Measurements from ENCODE around the gene CACNA1A. TPM values are rescaled to one million over a fixed set of nuclear protein-coding genes. Genes with fewer than 3 reads are reported as not detected.

Gene CACNA1A
- total RNA-seq, 1 donor from 2014 or later, result 0.25 TPM

DNA sequence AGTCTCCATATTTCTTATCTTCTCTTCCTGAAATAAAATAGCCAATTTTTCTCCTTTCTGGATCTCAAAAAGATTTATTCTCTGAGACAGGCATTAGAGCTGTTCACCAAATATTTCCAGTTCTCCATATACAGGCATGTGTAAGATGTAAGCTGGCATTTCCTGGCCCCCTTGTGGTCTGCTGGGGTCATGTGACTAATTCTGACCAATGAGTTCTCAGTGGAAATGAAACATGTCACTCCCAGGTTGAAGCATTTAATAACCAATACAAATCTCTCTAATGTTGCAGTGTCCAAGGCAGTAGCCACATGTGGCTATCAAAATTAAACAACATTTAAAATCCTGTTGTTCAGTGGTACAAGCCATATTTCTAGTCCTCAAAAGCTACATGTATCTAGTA lies 14.8 kb upstream of the CACNA1A start:
- Mint-ChIP-seq H3K27ac (no peak overlapping the region), H3K9me3 (peaks cover 28% of the 10 kb centered on the region), H3K27me3 (ENCODE audit: low read depth) (no peaks in the 10 kb centered on the region), H3K4me1 (ENCODE audit: low read depth) (no peaks in the 10 kb centered on the region), H3K36me3 (ENCODE audit: low read depth) (no peaks in the 10 kb centered on the region), H3K4me3 (ENCODE audit: low read depth) (no peak overlapping the region)
- DNase-seq (ENCODE audit: low spot score), result no peak
- intact Hi-C loops (cut with micrococcal nuclease), result no loop called here

DNA sequence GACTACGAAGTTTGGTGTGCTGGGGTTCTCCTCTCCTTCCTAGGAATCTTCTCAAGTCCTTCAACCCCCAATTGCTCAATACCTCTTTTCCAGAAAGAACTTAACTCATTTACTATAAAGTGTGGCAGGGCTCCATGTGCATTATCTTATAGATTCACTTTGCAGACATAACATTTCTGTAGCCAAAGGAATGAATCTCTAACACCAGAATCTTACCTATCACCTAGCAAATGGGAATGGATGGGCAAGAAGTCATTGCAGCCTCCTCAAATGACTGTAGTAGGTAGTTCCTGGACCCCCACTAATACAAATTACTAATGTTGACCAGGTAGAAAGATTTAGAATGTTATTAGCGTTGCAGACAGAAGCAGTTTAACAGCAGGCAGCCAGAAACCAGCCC lies 5.7 kb upstream of the CACNA1A start:
- no peak overlapping the region for H3K27ac Mint-ChIP-seq
- peaks cover 27% of the 10 kb centered on the region for H3K27me3 Mint-ChIP-seq (ENCODE audit: low read depth)
- H3K4me1 Mint-ChIP-seq (ENCODE audit: low read depth), result no peaks in the 10 kb centered on the region
- no peaks in the 10 kb centered on the region for H3K36me3 Mint-ChIP-seq (ENCODE audit: low read depth)
- no peak for DNase-seq (ENCODE audit: low spot score)
- H3K9me3 Mint-ChIP-seq, result no peaks in the 10 kb centered on the region
- intact Hi-C loops (cut with micrococcal nuclease), result no loop called here
- no peak overlapping the region for H3K4me3 Mint-ChIP-seq (ENCODE audit: low read depth)

DNA sequence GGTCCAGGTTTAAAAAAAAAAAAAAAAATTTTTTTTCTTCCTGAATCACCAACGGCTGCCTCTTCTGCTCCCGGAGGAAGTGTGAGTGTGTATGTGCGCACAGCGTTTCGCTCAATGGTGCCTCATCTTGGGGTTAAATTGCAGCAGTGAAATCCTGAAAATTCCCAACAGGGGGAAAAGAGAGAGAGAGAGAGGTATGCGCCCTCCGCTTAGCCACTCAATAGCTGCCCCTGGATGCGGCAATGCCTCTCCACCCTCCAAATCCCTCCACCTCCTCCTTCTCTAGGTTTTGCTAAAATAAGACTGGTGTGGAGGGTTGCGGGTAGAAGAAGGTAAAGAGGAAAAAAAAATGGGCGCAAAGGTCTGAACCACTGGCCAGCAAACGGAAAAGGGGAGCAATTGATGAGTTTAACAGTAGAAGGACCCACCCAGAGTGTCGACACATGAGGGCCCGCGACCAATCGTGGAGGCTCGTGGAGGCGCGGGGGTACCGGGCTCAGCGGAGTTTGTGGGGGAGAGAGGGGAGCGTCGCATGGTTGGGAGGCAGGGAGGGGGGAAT lies 853 bp upstream of the CACNA1A start:
- Mint-ChIP-seq H3K27ac (no peak overlapping the region), H3K27me3 (ENCODE audit: low read depth) (peaks cover 43% of the 10 kb centered on the region)

DNA sequence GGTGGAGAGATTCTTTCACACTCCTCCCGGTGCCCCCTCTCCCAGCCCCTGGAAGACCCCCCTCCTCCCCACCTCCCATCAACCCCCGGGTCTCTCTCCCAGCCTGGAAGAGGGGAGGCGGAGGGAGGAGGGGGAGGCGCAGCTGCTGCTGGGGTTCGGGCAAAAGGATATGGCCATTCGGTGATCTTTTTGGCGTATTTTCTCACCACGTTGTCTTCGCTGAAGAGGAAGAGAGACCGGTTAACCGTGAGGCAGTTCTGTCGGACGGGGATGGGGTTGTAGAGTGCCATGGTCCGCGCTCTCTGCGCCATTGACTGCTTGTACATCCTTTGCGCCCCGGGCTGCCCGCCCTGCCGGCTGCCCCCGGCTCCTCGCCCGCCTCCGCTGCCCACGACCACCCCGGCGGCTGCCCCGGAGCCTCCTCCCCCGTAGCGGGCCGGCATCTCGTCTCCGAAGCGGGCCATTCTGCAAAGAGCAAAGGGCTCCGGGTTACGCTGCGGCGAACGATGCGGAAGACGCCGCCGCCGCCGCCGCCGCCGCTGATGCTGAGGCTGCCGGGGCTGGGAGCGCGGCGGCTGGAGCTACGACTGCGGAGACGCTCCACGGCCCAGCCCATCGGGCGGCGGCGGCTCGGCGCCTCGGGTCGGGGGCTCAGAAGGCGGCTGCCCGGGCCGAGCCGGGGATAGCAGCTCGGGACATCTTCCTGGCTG lies 363 bp downstream of the CACNA1A start:
- Mint-ChIP-seq H3K36me3 (ENCODE audit: low read depth) (no peaks in the 10 kb centered on the region), H3K4me3 (ENCODE audit: low read depth) (no peak overlapping the region), H3K4me1 (ENCODE audit: low read depth) (no peaks in the 10 kb centered on the region), H3K27me3 (ENCODE audit: low read depth) (peaks cover 43% of the 10 kb centered on the region), H3K27ac (no peak overlapping the region), H3K9me3 (no peaks in the 10 kb centered on the region)
- intact Hi-C loops (cut with micrococcal nuclease), result no loop called here
- no peak for DNase-seq (ENCODE audit: low spot score)

More for the DNA sequence above, 853 bp upstream of the CACNA1A start:
- DNase-seq (ENCODE audit: low spot score), result no peak
- Mint-ChIP-seq H3K36me3 (ENCODE audit: low read depth) (no peaks in the 10 kb centered on the region), H3K4me3 (ENCODE audit: low read depth) (no peak overlapping the region), H3K4me1 (ENCODE audit: low read depth) (no peaks in the 10 kb centered on the region), H3K9me3 (no peaks in the 10 kb centered on the region)
- intact Hi-C loops (cut with micrococcal nuclease), result no loop called here

DNA sequence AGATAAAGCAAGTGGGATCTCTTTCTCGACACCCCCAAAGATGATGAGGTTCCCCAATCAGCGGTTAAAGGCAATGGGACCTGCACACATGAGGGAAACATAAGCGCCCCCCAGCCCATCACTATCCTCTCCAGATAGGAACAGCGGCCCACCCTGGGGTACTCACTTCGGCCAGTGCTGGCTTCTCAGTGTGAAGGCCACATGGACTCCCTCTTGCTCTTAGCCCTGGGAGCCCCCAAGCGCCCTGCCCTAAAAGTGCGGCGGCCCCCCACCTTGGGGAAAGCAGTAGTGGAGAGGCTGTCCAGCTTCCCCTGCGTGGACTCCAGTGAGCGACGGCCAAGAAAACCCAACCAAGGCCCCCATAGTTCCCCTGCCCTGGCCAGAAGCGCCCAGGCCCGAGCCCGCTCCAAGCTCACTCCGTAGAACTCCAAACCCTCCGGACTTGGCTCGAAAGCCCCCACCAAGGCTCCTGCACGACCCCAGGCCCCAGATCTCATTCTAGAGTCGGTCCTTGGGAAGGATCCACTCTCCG lies 1.0 kb downstream of the CACNA1A start:
- intact Hi-C loops (cut with micrococcal nuclease), result no loop called here
- Mint-ChIP-seq H3K4me1 (ENCODE audit: low read depth) (no peaks in the 10 kb centered on the region), H3K36me3 (ENCODE audit: low read depth) (no peaks in the 10 kb centered on the region), H3K4me3 (ENCODE audit: low read depth) (no peak overlapping the region), H3K27me3 (ENCODE audit: low read depth) (peaks cover 43% of the 10 kb centered on the region), H3K9me3 (no peaks in the 10 kb centered on the region), H3K27ac (no peak overlapping the region)
- DNase-seq (ENCODE audit: low spot score), result no peak

DNA sequence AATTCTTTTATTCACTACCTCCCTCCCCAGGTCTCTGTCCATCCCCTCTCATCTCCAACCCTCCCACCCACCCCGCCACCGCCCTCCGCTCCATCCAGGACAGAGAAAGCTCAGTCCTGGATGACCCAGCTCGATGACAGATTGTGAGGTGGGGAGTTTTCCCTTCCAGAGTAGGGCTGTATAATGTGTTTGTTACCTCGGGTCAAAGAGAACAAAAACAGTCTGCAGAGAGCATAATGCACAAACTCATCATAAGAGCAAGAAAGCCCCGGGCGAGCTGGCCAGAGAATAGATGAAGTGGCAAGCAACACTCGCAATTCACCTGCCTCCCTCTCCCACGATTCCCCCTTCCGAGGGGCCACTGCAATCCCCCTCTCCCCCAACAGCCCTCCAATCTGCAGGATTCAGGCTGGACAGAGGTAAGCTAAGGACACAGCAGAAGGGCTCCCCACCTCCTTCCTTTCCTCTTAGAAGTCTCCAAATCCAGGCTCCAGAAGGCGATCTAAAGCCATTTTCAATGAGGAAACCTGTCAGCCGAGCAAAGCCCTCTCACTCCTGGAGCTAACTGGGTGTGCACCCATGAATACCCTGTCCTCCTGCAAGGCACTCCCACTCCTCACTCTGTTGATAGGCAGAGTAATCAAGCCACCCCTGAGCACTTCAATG lies 2.6 kb downstream of the CACNA1A start:
- Mint-ChIP-seq H3K4me1 (ENCODE audit: low read depth) (no peaks in the 10 kb centered on the region), H3K9me3 (no peaks in the 10 kb centered on the region), H3K27me3 (ENCODE audit: low read depth) (peaks cover 35% of the 10 kb centered on the region), H3K36me3 (ENCODE audit: low read depth) (no peaks in the 10 kb centered on the region), H3K4me3 (ENCODE audit: low read depth) (no peak overlapping the region), H3K27ac (no peak overlapping the region)
- intact Hi-C loops (cut with micrococcal nuclease), result no loop called here
- no peak for DNase-seq (ENCODE audit: low spot score)

DNA sequence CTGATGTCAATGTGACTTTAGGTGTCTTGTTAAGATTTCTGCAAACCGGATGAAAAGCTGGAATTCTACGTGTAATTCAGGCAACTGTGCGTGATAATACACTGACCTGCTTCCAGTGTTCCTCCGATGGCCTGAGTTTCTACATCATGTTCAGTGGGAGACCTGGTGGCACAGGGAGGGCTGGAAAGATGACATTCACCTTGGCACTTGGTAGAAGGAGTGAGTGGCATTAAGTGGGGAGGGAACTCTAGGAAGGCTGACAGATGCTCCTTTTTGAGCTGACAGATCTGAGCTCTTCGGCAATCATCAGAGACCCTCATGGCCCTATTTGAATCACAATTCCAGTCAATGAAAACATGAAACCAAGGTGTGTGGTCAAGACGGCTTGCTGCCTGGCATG lies 4.0 kb downstream of the CACNA1A start:
- no peaks in the 10 kb centered on the region for H3K9me3 Mint-ChIP-seq
- no peaks in the 10 kb centered on the region for H3K36me3 Mint-ChIP-seq (ENCODE audit: low read depth)
- intact Hi-C loops (cut with micrococcal nuclease), result no loop called here
- H3K27me3 Mint-ChIP-seq (ENCODE audit: low read depth), result peaks cover 21% of the 10 kb centered on the region
- no peaks in the 10 kb centered on the region for H3K4me1 Mint-ChIP-seq (ENCODE audit: low read depth)
- no peak overlapping the region for H3K27ac Mint-ChIP-seq
- no peak overlapping the region for H3K4me3 Mint-ChIP-seq (ENCODE audit: low read depth)
- DNase-seq (ENCODE audit: low spot score), result no peak

DNA sequence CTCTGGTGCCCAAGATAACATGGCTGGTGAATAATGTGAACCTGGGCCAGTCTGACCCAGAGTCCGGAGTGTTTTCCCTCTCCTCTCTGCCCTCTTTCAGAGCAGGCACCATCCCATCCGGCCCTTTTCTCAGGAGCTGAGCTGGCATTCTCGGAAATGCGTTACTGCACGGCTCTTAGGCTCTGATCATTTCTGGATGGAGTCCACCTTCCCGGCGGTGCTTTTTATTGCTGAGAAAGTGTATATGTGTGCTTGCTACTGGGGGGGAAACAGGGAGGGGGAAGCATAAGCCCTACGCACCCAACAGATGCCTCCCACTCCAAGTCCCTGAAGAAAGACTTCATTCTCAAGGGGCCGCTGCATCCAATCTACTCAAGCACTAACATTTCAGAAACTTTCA lies 6.6 kb downstream of the CACNA1A start:
- no peaks in the 10 kb centered on the region for H3K4me1 Mint-ChIP-seq (ENCODE audit: low read depth)
- no peaks in the 10 kb centered on the region for H3K36me3 Mint-ChIP-seq (ENCODE audit: low read depth)
- H3K4me3 Mint-ChIP-seq (ENCODE audit: low read depth), result no peak overlapping the region
- peaks cover 8% of the 10 kb centered on the region for H3K27me3 Mint-ChIP-seq (ENCODE audit: low read depth)
- no peak for DNase-seq (ENCODE audit: low spot score)
- intact Hi-C loops (cut with micrococcal nuclease), result no loop called here
- H3K27ac Mint-ChIP-seq, result no peak overlapping the region
- no peaks in the 10 kb centered on the region for H3K9me3 Mint-ChIP-seq

DNA sequence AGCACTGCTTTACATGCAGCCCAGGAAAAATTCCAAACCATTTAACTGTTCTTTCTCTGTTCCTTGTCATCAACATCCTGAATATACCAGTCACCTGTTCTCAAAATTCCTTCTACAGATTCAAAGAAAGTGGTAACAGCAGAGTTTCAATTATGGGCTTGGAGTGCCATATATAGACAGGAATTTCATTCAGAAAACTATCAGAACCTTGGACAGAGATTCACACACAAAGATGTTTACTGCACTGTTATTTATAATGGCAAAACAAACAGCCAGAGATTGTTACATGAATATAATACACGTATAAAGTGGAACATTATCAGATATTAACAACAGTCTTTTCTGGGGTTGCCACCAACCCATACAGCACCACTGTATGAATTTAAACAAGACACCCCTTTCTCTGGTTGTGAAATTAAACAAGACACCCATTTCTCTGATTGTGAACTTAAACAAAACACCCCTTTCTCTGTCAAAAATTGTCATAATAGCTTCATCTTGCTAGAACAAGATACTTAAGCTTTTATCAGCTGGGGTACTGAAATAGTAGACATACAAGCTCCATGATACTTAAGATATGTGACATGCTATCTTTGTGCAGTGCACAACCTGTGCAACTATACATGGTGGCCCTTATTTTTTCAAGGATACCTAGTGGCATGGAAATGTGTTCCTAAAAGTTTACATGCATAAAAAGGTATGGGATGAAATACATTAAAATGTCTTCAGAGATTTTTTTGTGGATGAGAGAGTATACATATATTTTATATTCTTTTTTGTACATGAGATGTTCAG lies 12.6 kb downstream of the CACNA1A start:
- DNase-seq (ENCODE audit: low spot score), result no peak
- no peak overlapping the region for H3K4me3 Mint-ChIP-seq (ENCODE audit: low read depth)
- no peaks in the 10 kb centered on the region for H3K27me3 Mint-ChIP-seq (ENCODE audit: low read depth)
- no peaks in the 10 kb centered on the region for H3K9me3 Mint-ChIP-seq
- H3K36me3 Mint-ChIP-seq (ENCODE audit: low read depth), result no peaks in the 10 kb centered on the region
- H3K4me1 Mint-ChIP-seq (ENCODE audit: low read depth), result no peaks in the 10 kb centered on the region
- intact Hi-C loops (cut with micrococcal nuclease), result no loop called here
- no peak overlapping the region for H3K27ac Mint-ChIP-seq

DNA sequence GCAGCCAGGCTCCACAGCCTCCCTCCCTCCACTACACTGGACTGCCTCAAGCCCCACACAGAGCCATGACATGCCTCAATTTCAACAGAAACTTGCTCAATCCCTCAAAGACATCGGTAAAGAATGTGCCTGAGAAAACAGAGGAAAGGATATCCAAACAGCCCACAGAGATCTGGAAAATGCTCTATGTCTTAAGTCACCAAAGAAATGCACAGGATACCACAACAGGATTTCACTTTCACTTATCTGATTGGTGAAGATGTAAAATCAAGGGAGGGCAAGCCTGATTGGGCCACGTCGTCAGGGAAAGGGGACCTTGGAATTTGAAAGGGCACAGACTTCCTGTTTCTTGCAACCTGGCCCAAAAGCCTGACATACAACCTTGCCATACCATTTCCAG lies 14.2 kb downstream of the CACNA1A start:
- H3K9me3 Mint-ChIP-seq, result no peaks in the 10 kb centered on the region
- H3K27me3 Mint-ChIP-seq (ENCODE audit: low read depth), result no peaks in the 10 kb centered on the region
- no peak for DNase-seq (ENCODE audit: low spot score)
- no peak overlapping the region for H3K4me3 Mint-ChIP-seq (ENCODE audit: low read depth)
- H3K4me1 Mint-ChIP-seq (ENCODE audit: low read depth), result no peaks in the 10 kb centered on the region
- no peak overlapping the region for H3K27ac Mint-ChIP-seq
- no peaks in the 10 kb centered on the region for H3K36me3 Mint-ChIP-seq (ENCODE audit: low read depth)
- intact Hi-C loops (cut with micrococcal nuclease), result no loop called here

DNA sequence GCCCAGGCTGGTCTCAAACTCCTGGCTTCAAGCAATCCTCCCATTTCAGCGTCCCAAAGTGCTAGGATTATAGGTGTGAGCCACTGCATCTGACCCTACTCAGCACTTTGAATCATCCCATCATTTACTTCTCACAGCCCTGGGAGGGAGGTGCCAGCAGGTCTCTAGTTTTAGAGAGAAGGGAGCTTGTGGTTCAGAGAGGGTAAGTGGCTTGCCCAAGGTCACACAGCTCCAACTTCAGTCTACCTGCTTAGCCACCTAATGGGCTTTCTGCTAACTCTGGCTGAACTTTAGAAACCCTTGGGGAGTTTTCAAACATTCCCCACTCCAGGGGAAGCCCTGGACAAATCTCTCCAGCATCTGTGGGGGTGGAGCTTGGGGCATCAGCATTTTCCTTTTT lies 18.3 kb downstream of the CACNA1A start:
- intact Hi-C loops (cut with micrococcal nuclease), result no loop called here
- Mint-ChIP-seq H3K36me3 (ENCODE audit: low read depth) (no peaks in the 10 kb centered on the region), H3K9me3 (peaks cover 7% of the 10 kb centered on the region), H3K27me3 (ENCODE audit: low read depth) (no peaks in the 10 kb centered on the region), H3K4me3 (ENCODE audit: low read depth) (no peak overlapping the region), H3K4me1 (ENCODE audit: low read depth) (no peaks in the 10 kb centered on the region), H3K27ac (no peak overlapping the region)
- no peak for DNase-seq (ENCODE audit: low spot score)

DNA sequence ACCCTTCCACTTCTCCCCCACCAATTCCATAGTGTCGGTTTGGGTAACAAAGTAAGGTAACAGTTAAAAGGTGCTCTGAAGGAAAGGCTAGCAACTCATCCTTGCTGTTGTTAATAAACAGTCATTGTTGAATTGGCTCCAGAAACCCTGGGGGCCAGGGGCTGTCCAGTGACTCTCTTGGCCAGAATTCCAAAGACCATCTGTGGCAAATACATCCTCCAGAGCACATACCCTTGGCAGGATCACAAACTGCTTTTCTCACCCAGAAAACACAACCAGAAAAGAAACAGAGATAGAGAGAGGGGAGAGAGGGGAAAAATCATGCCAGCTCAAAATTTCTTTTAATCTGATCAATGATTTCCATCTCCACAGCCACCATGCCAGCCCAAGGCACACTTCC lies 22.1 kb downstream of the CACNA1A start:
- H3K4me3 Mint-ChIP-seq (ENCODE audit: low read depth), result no peak overlapping the region
- no peak for DNase-seq (ENCODE audit: low spot score)
- no peaks in the 10 kb centered on the region for H3K27me3 Mint-ChIP-seq (ENCODE audit: low read depth)
- peaks cover 12% of the 10 kb centered on the region for H3K9me3 Mint-ChIP-seq
- no peak overlapping the region for H3K27ac Mint-ChIP-seq
- H3K4me1 Mint-ChIP-seq (ENCODE audit: low read depth), result no peaks in the 10 kb centered on the region
- intact Hi-C loops (cut with micrococcal nuclease), result no loop called here
- no peaks in the 10 kb centered on the region for H3K36me3 Mint-ChIP-seq (ENCODE audit: low read depth)

DNA sequence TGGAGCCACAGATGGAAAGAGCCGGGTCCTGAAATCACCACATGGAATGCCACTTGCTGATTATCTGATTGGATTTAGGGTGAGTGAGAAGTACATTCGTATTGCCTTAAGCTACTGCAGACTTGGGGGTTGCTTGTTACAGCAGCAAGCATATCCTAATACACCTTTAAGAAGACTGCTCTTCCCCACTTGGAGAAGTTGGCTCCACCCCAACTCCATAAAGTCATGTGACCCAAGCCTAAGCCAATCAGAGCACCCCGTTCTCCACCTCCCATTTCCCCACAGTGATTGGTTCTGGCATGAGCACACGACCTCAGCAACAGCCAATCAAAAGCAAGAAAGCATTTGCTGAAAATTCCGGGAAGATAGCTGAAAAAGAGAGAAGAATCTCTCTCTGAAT lies 23.1 kb downstream of the CACNA1A start:
- no peak for DNase-seq (ENCODE audit: low spot score)
- Mint-ChIP-seq H3K27ac (no peak overlapping the region), H3K4me3 (ENCODE audit: low read depth) (no peak overlapping the region), H3K9me3 (peaks cover 12% of the 10 kb centered on the region), H3K36me3 (ENCODE audit: low read depth) (no peaks in the 10 kb centered on the region), H3K4me1 (ENCODE audit: low read depth) (no peaks in the 10 kb centered on the region), H3K27me3 (ENCODE audit: low read depth) (no peaks in the 10 kb centered on the region)
- intact Hi-C loops (cut with micrococcal nuclease), result no loop called here

Measured in activated T-helper 2 cell treated with anti-CD3 and anti-CD28 coated beads, Interferon-gamma antibody, Interleukin-2, Interleukin-4, amounts not matched to agents 10 μg/mL and 5 μg/mL and 100 μg/mL, durations not matched to agents 14 hours and 24 hours and 36 hours (primary cell).